KMS-11 (cell line): ENCODE results near the gene NBR1.
"Not testable (repeated sequence)": the region's sequence is repeated elsewhere in the genome, so short reads cannot be mapped to it uniquely, and the experiment has no call there.

ENCODE experiments used
- H2AFZ ChIP-seq: fragments of 200-600 bp; sonication (generic); 2 replicates; pipeline ENCODE4 v1.6.1; 2016; ENCODE audit warnings: antibody characterized with exemption, mixed run types, low read depth
- H3K27ac ChIP-seq: fragments of 200-600 bp; sonication (generic); 2 replicates; pipeline ENCODE4 v1.6.1; 2016; ENCODE audit warnings: mild to moderate bottlenecking, mixed run types
- H3K27me3 ChIP-seq: fragments of 200-600 bp; sonication (generic); 2 replicates; pipeline ENCODE4 v1.6.1; 2017; ENCODE audit warnings: mild to moderate bottlenecking, low read depth, mixed run types, moderate library complexity; ENCODE audit not compliant: insufficient read depth
- H3K36me3 ChIP-seq: fragments of 200-600 bp; sonication (generic); 2 replicates; pipeline ENCODE4 v1.6.1; 2017; ENCODE audit warnings: mild to moderate bottlenecking, mixed run types; ENCODE audit not compliant: insufficient read depth
- H3K4me1 ChIP-seq: fragments of 200-600 bp; sonication (generic); 2 replicates; pipeline ENCODE4 v1.6.1; 2016; ENCODE audit warnings: mild to moderate bottlenecking, low read depth, mixed run types; ENCODE audit not compliant: poor library complexity, severe bottlenecking
- H3K4me2 ChIP-seq: fragments of 200-600 bp; sonication (generic); 2 replicates; pipeline ENCODE4 v1.7.0; 2016; ENCODE audit warnings: mild to moderate bottlenecking, mixed run types
- H3K4me3 ChIP-seq: fragments of 200-600 bp; sonication (generic); IDR thresholded peaks from 2 replicates; pipeline ENCODE4 v1.6.1; 2017; ENCODE audit warnings: low read depth, low read length, mixed read lengths; ENCODE audit not compliant: insufficient read depth
- H3K79me2 ChIP-seq: fragments of 200-600 bp; sonication (generic); 2 replicates; pipeline ENCODE4 v1.6.1; 2016; ENCODE audit warnings: low read depth, mixed run types; ENCODE audit not compliant: insufficient read depth
- H3K9ac ChIP-seq: fragments of 200-600 bp; sonication (generic); 2 replicates; pipeline ENCODE4 v1.6.1; 2016; ENCODE audit warnings: mild to moderate bottlenecking, mixed run types
- H4K20me1 ChIP-seq: fragments of 200-600 bp; sonication (generic); 2 replicates; pipeline ENCODE4 v1.6.1; 2016; ENCODE audit warnings: mild to moderate bottlenecking, mixed run types; ENCODE audit not compliant: insufficient read depth
- TF ChIP-seq, protein P1 (sequence below): fragments of 200-600 bp; sonication (generic); conservative IDR thresholded peaks from 2 replicates; pipeline ENCODE4 v1.6.1; 2017; ENCODE audit warnings: low read depth, mild to moderate bottlenecking, antibody characterized with exemption, low read length, moderate library complexity, mixed read lengths

NBR1 gene

DNA sequence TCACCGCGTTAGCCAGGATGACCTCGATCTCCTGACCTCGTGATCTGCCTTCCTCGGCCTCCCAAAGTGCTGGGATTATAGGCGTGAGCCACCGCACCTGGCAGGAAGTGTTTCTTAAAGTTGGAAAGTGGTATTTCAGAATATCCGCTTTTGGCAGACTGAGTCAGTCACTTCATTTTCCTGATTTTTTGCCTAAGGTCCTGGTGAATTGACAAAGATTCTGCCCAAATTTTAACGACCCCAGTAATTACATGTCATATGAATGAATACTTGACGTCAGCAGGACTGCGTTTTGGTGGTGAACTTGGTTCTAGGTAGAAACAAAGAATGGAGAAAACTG, 41.4 kb upstream of the NBR1 start:
- Histone ChIP-seq H2AFZ (no peak overlapping the region), H3K36me3 (no peaks in the 10 kb centered on the region), H3K27ac (no peak overlapping the region), H3K4me1 (peaks cover 5% of the 10 kb centered on the region), H3K9ac (no peak overlapping the region), H3K79me2 (peaks cover 10% of the 10 kb centered on the region; the same call in 1 of the 2 replicates), H4K20me1 (no peaks in the 10 kb centered on the region), H3K4me2 (no peak overlapping the region), H3K4me3 (no peak overlapping the region), H3K27me3 (no peaks in the 10 kb centered on the region)
- TF ChIP-seq, protein P1, sequence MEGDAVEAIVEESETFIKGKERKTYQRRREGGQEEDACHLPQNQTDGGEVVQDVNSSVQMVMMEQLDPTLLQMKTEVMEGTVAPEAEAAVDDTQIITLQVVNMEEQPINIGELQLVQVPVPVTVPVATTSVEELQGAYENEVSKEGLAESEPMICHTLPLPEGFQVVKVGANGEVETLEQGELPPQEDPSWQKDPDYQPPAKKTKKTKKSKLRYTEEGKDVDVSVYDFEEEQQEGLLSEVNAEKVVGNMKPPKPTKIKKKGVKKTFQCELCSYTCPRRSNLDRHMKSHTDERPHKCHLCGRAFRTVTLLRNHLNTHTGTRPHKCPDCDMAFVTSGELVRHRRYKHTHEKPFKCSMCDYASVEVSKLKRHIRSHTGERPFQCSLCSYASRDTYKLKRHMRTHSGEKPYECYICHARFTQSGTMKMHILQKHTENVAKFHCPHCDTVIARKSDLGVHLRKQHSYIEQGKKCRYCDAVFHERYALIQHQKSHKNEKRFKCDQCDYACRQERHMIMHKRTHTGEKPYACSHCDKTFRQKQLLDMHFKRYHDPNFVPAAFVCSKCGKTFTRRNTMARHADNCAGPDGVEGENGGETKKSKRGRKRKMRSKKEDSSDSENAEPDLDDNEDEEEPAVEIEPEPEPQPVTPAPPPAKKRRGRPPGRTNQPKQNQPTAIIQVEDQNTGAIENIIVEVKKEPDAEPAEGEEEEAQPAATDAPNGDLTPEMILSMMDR: no peak

DNA sequence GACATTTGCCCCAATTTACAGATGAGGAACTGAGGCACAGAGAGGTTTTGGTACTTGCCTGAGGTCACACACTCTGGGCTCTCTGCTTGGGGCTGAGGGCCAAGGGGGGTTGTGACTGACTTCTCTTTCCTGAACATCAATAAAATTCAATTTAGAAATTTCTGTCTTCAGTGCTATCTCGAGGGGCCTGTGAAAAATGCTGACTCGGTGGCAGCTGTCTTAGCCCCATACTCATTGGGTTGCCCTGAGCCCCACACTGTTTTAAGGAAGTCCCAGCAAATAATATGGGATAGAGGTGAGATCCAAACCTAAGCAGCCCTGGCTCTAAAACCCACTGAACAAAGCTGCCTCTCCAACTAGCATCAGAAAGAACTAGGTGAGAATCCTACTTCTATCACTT, 38.9 kb upstream of the NBR1 start:
- H3K9ac ChIP-seq: no peak overlapping the region
- TF ChIP-seq, protein P1: no peak

DNA sequence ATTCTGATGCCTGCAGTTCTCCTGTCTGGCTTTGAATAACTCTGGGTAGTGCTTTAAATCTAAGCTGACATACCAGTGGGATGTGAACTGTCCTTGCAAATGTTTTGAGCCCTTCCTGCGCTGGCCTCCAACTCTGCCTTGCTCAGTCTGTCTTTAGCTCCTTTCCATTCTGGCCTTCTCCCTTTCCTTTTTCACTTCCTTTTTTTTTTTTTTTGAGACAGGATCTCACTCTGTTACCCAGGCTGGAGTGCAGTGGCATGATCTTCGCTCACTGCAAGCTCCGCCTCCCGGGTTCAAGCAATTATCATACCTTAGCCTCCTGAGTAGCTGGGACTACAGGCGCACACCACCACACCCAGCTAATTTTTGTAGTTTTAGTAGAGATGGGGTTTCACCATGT, 37.6 kb upstream of the NBR1 start:
- not testable (repeated sequence) for H3K9ac ChIP-seq, H3K4me3 ChIP-seq, H3K27me3 ChIP-seq, H3K36me3 ChIP-seq, H3K4me2 ChIP-seq, H3K79me2 ChIP-seq, H3K27ac ChIP-seq, H4K20me1 ChIP-seq, H2AFZ ChIP-seq
- H3K4me1 ChIP-seq: peaks cover 10% of the 10 kb centered on the region

More for the DNA sequence above, 38.9 kb upstream of the NBR1 start:
- Histone ChIP-seq H3K27ac (no peak overlapping the region), H3K27me3 (no peaks in the 10 kb centered on the region), H3K4me3 (no peak overlapping the region), H4K20me1 (no peaks in the 10 kb centered on the region), H3K36me3 (no peaks in the 10 kb centered on the region), H3K79me2 (no peaks in the 10 kb centered on the region), H2AFZ (no peak overlapping the region), H3K4me2 (no peak overlapping the region), H3K4me1 (peaks cover 10% of the 10 kb centered on the region)

DNA sequence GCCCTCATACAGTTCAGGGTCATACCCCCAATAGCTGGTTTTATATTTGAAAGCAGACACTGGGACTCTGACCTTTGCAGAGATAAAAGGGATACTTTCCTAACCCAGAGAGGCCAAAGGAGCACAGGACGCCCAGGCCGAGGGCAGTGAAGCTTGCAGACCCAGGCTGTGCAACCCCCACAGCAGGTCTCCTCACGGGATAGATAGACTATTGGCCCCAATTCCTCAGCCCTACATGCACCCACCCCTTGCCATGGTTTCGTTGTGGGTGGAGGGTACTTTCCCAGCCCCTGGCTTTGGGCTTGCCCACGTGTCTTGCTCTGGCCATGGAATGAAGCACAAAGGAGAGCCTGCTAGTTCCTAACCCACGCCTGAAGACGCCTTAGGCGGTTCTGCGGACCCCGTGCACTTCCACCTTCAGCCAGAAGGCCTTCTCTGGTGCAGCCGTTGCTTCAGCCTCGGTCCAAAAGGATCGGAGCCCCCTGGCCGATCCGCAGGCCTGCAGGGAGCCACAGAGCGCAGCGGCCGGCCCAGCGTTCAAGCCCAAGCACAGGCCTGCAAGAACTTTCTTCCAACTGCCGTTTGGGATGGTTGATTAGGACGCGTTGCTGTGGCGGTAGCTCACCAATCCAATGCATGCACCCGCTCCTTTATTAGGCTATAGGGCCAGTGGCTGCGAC, 36.1 kb upstream of the NBR1 start:
- Histone ChIP-seq H3K27ac (no peak overlapping the region), H3K4me1 (peaks cover 10% of the 10 kb centered on the region), H3K27me3 (no peaks in the 10 kb centered on the region), H2AFZ (no peak overlapping the region), H3K4me2 (no peak overlapping the region), H3K79me2 (no peaks in the 10 kb centered on the region), H4K20me1 (no peaks in the 10 kb centered on the region), H3K4me3 (no peak overlapping the region), H3K9ac (no peak overlapping the region), H3K36me3 (no peaks in the 10 kb centered on the region)
- TF ChIP-seq, protein P1: no peak

DNA sequence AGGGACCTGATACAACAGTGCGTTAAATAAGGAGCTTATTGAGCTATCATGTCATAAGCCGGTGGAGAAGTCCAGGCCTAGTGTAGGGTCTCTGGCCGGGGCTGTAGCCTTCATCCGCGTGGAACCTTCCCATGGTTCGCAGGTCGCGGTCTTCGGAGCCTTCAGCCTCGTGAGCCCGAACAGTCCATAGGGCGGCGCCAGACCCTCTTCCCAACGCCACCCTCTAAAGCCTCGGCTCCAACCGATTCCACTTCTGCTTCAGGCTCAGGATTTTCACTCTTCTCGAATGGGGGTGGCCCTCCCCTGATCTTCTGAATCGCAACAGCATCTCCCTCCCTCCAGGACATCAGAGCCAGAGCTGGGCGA, 35.6 kb upstream of the NBR1 start:
- no peaks in the 10 kb centered on the region for H3K27me3 ChIP-seq
- no peak overlapping the region for H3K4me2 ChIP-seq
- H3K4me1 ChIP-seq: peaks cover 10% of the 10 kb centered on the region
- no peaks in the 10 kb centered on the region for H4K20me1 ChIP-seq
- TF ChIP-seq, protein P1: no peak
- no peak overlapping the region for H2AFZ ChIP-seq
- H3K27ac ChIP-seq: no peak overlapping the region
- no peak overlapping the region for H3K9ac ChIP-seq
- H3K4me3 ChIP-seq: no peak overlapping the region
- H3K79me2 ChIP-seq: no peaks in the 10 kb centered on the region
- no peaks in the 10 kb centered on the region for H3K36me3 ChIP-seq

DNA sequence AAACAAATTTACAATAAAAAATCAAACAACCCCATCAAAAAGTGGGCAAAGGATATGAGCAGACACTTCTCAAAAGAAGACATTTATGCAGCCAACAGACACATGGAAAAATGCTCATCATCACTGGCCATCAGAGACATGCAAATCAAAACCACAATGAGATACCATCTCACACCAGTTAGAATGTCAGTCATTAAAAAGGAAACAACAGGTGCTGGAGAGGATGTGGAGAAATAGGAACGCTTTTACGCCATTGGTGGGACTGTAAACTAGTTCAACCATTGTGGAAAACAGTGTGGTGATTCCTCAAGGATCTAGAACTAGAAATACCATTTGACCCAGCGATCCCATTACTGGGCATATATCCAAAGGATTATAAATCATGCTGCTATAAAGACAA, 34.4 kb upstream of the NBR1 start:
- not testable (repeated sequence) for H3K4me3 ChIP-seq, H2AFZ ChIP-seq, H3K27me3 ChIP-seq, H3K9ac ChIP-seq, H3K36me3 ChIP-seq, H3K79me2 ChIP-seq, H3K4me2 ChIP-seq, H3K27ac ChIP-seq, H4K20me1 ChIP-seq
- peaks cover 10% of the 10 kb centered on the region for H3K4me1 ChIP-seq

DNA sequence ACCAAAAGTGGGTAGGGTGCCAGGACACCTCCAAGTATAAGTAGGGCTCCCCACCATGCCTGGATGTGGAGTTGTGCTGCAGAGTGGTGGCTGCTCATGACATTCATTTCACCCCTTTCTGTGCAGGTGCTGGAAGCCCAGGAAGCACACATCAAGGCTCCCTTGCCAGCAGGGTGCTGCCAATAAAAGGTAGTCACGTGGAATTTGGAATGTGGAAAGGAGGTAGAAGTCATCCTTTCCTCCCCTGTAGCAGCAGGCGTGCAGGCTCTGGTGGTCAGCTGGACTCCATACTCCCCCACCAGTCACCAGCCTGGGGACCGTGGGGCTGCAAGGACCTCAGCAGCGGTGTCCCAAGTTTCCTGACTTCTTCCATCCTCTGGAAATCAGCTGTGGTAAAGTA, 32.5 kb upstream of the NBR1 start:
- not testable (repeated sequence) for H3K27ac ChIP-seq, H3K79me2 ChIP-seq, H3K36me3 ChIP-seq, H3K9ac ChIP-seq, H3K4me2 ChIP-seq, H3K27me3 ChIP-seq, H3K4me3 ChIP-seq, H4K20me1 ChIP-seq, H2AFZ ChIP-seq
- peaks cover 15% of the 10 kb centered on the region for H3K4me1 ChIP-seq
